CD4-positive, alpha-beta memory T cell (primary cell): ENCODE data around the gene CLK2. TPM values are rescaled to one million over a fixed set of nuclear protein-coding genes. Genes with fewer than 3 reads are reported as not detected.
A peak's percentile ranks its signal among the peaks of the same experiment; 100 is the strongest.

Experiments
- CTCF ChIA-PET: fragments of 350-600 bp; sonication (Branson Sonifier 250); formaldehyde crosslinking; loops from one replicate; lab custom pipeline; 2021; ENCODE audit warnings: inconsistent platforms; ENCODE audit not compliant: partially characterized antibody; lab: Charles Lee
- POLR2A ChIA-PET: fragments of 350-600 bp; sonication (Branson Sonifier 250); formaldehyde crosslinking; loops from one replicate; lab custom pipeline; 2021; ENCODE audit not compliant: partially characterized antibody; lab: Charles Lee
- DNase-seq, 5 donors: peaks; one replicate each; pipeline versions ENCODE4 v3.0.0 to v3.0.0-alpha.2; 2020 to 2022; ENCODE audit warnings: mixed read lengths in 1 of 5
- H3K27ac ChIP-seq: one replicate; pipeline ENCODE4 v1.7.0; 2013; ENCODE audit warnings: low read depth, low read length
- H3K27me3 ChIP-seq: 2 replicates; pipeline ENCODE4 v1.7.0; 2013; ENCODE audit warnings: mild to moderate bottlenecking, low read length, moderate library complexity; ENCODE audit not compliant: insufficient read depth
- H3K36me3 ChIP-seq: 2 replicates; pipeline ENCODE4 v1.7.0; 2013; ENCODE audit warnings: mild to moderate bottlenecking, low read length, moderate library complexity; ENCODE audit not compliant: insufficient read depth
- H3K4me1 ChIP-seq: 2 replicates; pipeline ENCODE4 v1.7.0; 2013; ENCODE audit warnings: mild to moderate bottlenecking, low read length, moderate library complexity; ENCODE audit not compliant: insufficient read depth
- H3K4me3 ChIP-seq, 2 donors: one replicate each; pipeline ENCODE4 v1.7.0; 2013; ENCODE audit warnings: low read length in 2 of 2, mild to moderate bottlenecking in 1 of 2
- H3K9me3 ChIP-seq, 2 donors: one replicate each; pipeline ENCODE4 v1.7.0; 2013; ENCODE audit warnings: low read length in 2 of 2, control low read depth in 1 of 2; ENCODE audit not compliant: control insufficient read depth in 1 of 2
- H3K27ac Mint-ChIP-seq, 7 donors: one replicate each; pipeline ENCODE4 v1.8.0; 2020 to 2021; ENCODE audit warnings: mixed read lengths in 7 of 7, mild to moderate bottlenecking in 6 of 7, inconsistent platforms in 3 of 7, moderate library complexity in 3 of 7
- H3K27me3 Mint-ChIP-seq, 2 donors: one replicate each; pipeline ENCODE4 v1.8.0; 2020 to 2021; ENCODE audit warnings: mixed read lengths in 2 of 2
- H3K36me3 Mint-ChIP-seq, 2 donors: one replicate each; pipeline ENCODE4 v1.8.0; 2020 to 2021; ENCODE audit warnings: mixed read lengths in 2 of 2, inconsistent platforms in 1 of 2, mild to moderate bottlenecking in 1 of 2
- H3K4me1 Mint-ChIP-seq, 4 donors: one replicate each; pipeline ENCODE4 v1.8.0; 2020 to 2021; ENCODE audit warnings: mixed read lengths in 4 of 4, mild to moderate bottlenecking in 1 of 4
- H3K4me3 Mint-ChIP-seq, 8 donors: one replicate each; pipeline ENCODE4 v1.8.0; 2020 to 2021; ENCODE audit warnings: mixed read lengths in 8 of 8, mild to moderate bottlenecking in 7 of 8, moderate library complexity in 6 of 8, inconsistent platforms in 3 of 8
- H3K9me3 Mint-ChIP-seq, 8 donors: one replicate each; pipeline ENCODE4 v1.8.0; 2020 to 2021; ENCODE audit warnings: mixed read lengths in 8 of 8, mild to moderate bottlenecking in 5 of 8, inconsistent platforms in 3 of 8, moderate library complexity in 1 of 8
- intact Hi-C: fragments of 100-400 bp; cut with micrococcal nuclease; formaldehyde crosslinking; loops from one replicate; pipeline ENCODE4 v1.15.1; 2023
- polyA plus RNA-seq, 2 donors: library from polyadenylated mRNA; unstranded; fragments of 300-500 nt; fragmentation: Illumina TruSeq; gene quantifications; one replicate each; pipeline ENCODE4 v1.2.3, GENCODE V29; 2021
- total RNA-seq, 2 experiments: library from RNA; stranded (reverse); gene quantifications; one replicate each; pipeline ENCODE4 v1.2.3, GENCODE V29; 2021

The CLK2 gene
- total and polyA plus RNA-seq, 4 experiments from 2014 or later = 11.4 to 126 (median 72.2) TPM

DNA sequence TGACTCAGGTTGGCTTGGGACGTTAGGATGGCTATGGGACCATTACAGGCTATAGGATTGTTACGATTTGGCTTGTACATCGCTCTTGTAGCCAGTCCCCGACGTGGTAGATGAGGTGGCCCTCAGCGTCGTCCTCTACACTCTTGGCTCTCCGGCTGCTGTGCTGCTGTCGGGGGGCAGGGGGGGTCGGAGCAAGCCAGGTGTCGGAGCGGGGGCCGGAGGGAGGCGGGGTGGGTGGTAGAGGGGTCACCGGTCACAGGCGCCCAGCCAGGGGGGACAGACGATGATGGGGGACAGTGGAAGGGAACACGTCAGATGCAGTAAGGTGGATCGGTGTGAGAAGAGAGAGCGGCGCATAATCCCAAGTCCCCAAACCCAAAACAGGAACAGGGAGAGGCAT, 4.7 kb downstream of the CLK2 start:
- CTCF ChIA-PET = interaction anchor here (6.1 kb wide), 1 partner anchor 18 kb away, joined by 53 read pairs; no protein-coding TSS in a partner anchor
- peaks cover 47 to 82% of the 10 kb centered on the region in 2 donors for H3K36me3 Mint-ChIP-seq
- Histone ChIP-seq H3K4me1 (peaks cover 16% of the 10 kb centered on the region), H3K36me3 (peaks cover 63% of the 10 kb centered on the region), H3K27ac (no peak overlapping the region), H3K9me3 (no peaks in the 10 kb centered on the region), H3K4me3 (no peak overlapping the region), H3K27me3 (no peaks in the 10 kb centered on the region)
- peaks cover 17 to 30% (median 22%) of the 10 kb centered on the region in 4 donors for H3K4me1 Mint-ChIP-seq
- H3K27me3 Mint-ChIP-seq = no peaks in the 10 kb centered on the region
- peaks cover 0 to 2% (median 0%) of the 10 kb centered on the region in 8 donors for H3K9me3 Mint-ChIP-seq
- H3K4me3 Mint-ChIP-seq = no peak overlapping the region
- intact Hi-C loops = no loop called here
- POLR2A ChIA-PET = no interaction called here
- H3K27ac Mint-ChIP-seq = no peak overlapping the region
- DNase-seq = no peak

DNA sequence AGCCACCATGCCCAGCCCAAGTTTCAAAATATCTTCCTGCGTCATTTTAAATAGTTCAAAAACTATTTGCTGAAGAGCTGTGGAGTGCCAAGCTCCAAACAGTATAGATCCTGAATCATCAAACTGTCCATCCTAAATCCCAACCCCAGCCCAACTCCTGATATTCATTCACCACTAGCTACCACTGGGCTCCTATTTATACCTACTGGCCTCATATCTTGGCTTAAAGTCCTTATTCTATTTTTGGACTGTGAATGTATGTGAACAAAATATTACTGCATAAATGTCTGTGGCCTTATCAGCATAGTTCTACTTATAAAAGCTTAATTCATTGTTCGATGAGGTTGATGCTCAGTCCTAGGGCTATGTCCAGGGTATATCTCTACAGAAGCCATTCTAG, 5.9 kb downstream of the CLK2 start:
- Mint-ChIP-seq H3K4me3 (no peak overlapping the region), H3K9me3 (no peaks in the 10 kb centered on the region), H3K27ac (no peak overlapping the region), H3K4me1 (peaks cover 12 to 31% (median 19%) of the 10 kb centered on the region in 4 donors), H3K36me3 (peaks cover 49 to 83% of the 10 kb centered on the region in 2 donors), H3K27me3 (no peaks in the 10 kb centered on the region)
- Histone ChIP-seq H3K27ac (no peak overlapping the region), H3K27me3 (no peaks in the 10 kb centered on the region), H3K4me3 (no peak overlapping the region), H3K9me3 (no peaks in the 10 kb centered on the region), H3K36me3 (peaks cover 63% of the 10 kb centered on the region), H3K4me1 (peaks cover 15% of the 10 kb centered on the region)
- intact Hi-C loops = no loop called here
- DNase-seq = no peak
- ChIA-PET CTCF (interaction anchor here (1.0 to 6.1 kb wide), 3 partner anchors 13 to 56 kb away, joined by 3 to 53 read pairs (median 4); no protein-coding TSS in a partner anchor), POLR2A (interaction anchor here (0.5 to 3.9 kb wide), 3 partner anchors 12 to 370 kb away, joined by 3 to 16 read pairs (median 4); partner anchors contain the start of gene ENTREP3)

DNA sequence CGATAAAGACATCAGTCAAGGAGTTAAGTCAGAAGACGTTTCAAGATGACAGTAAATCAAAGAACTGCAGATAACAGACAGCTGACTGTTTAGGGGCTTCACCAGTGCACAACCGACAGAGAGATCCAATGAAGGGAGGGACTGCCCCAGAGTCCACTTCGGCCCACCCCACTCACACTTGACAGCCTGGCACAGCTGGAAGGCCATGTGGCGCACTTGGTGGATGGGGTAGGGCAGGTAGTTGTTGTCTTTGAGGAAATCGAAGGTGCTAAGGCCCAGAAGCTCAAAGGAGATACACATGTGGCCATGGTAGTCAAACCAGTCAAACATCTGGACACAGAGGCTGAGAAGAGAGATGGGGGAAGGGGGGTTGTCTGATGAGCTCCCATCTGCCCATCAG, 6.8 kb downstream of the CLK2 start:
- Mint-ChIP-seq H3K27ac (peak overlapping the region in 1 of 7 donors; percentile 24), H3K36me3 (peaks cover 51 to 87% of the 10 kb centered on the region in 2 donors), H3K9me3 (peaks cover 0 to 3% (median 0%) of the 10 kb centered on the region in 8 donors), H3K4me1 (peaks cover 12 to 31% (median 19%) of the 10 kb centered on the region in 4 donors), H3K27me3 (no peaks in the 10 kb centered on the region), H3K4me3 (no peak overlapping the region)
- no peaks in the 10 kb centered on the region for H3K27me3 ChIP-seq
- no peak overlapping the region for H3K4me3 ChIP-seq
- H3K4me1 ChIP-seq = peaks cover 9% of the 10 kb centered on the region
- no peak overlapping the region for H3K27ac ChIP-seq
- ChIA-PET POLR2A (interaction anchor here (0.5 to 3.9 kb wide), 4 partner anchors 11 to 61 kb away, joined by 3 to 16 read pairs (median 4); partner anchors contain the start of gene ENTREP3), CTCF (interaction anchor here (1.0 to 6.1 kb wide), 5 partner anchors 10 to 57 kb away, joined by 3 to 53 read pairs (median 5); no protein-coding TSS in a partner anchor)
- intact Hi-C loops = no loop called here
- no peak for DNase-seq
- H3K9me3 ChIP-seq = no peaks in the 10 kb centered on the region
- H3K36me3 ChIP-seq = peaks cover 63% of the 10 kb centered on the region

DNA sequence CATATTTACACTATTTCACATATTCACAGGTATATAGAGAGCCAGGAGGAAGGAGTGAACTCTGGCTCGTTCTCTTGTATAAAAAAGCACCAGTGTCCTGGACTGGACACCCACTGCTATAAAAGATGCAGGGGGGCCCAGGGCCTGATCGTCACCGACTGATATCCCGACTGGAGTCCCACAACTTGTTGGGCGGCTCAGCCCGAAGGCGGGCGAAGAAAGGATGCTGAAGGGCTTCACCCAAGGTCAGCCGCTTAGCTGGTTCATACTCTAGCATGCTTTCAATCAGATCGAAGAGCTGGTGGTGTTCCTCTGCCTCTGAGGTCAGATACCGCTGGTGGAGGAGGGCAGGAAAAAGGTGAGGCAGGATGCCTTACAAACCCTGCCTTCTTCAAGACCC, 10.2 kb downstream of the CLK2 start:
- Histone ChIP-seq H3K4me3 (no peak overlapping the region), H3K36me3 (peaks cover 49% of the 10 kb centered on the region), H3K9me3 (no peaks in the 10 kb centered on the region), H3K4me1 (peaks cover 23% of the 10 kb centered on the region), H3K27ac (peak overlapping the region; percentile 86), H3K27me3 (no peaks in the 10 kb centered on the region)
- H3K36me3 Mint-ChIP-seq = peaks cover 43 to 75% of the 10 kb centered on the region in 2 donors
- peak overlapping the region; percentile 53 to 100 (median 98) for H3K4me3 Mint-ChIP-seq
- H3K9me3 Mint-ChIP-seq = peaks cover 0 to 3% (median 0%) of the 10 kb centered on the region in 8 donors
- DNase-seq = no peak
- intact Hi-C loops = no loop called here
- H3K27me3 Mint-ChIP-seq = no peaks in the 10 kb centered on the region
- ChIA-PET POLR2A (interaction anchor here (0.9 to 1.7 kb wide), 4 partner anchors 10 to 45 kb away, joined by 4 to 13 read pairs (median 5); partner anchors contain the start of gene CLK2), CTCF (interaction anchor here (0.7 to 6.1 kb wide), 3 partner anchors 10 to 61 kb away, joined by 3 to 53 read pairs (median 3); partner anchors contain the start of gene CLK2)
- peak overlapping the region; percentile 75 to 98 (median 97) for H3K27ac Mint-ChIP-seq
- peaks cover 12 to 36% (median 28%) of the 10 kb centered on the region in 4 donors for H3K4me1 Mint-ChIP-seq

DNA sequence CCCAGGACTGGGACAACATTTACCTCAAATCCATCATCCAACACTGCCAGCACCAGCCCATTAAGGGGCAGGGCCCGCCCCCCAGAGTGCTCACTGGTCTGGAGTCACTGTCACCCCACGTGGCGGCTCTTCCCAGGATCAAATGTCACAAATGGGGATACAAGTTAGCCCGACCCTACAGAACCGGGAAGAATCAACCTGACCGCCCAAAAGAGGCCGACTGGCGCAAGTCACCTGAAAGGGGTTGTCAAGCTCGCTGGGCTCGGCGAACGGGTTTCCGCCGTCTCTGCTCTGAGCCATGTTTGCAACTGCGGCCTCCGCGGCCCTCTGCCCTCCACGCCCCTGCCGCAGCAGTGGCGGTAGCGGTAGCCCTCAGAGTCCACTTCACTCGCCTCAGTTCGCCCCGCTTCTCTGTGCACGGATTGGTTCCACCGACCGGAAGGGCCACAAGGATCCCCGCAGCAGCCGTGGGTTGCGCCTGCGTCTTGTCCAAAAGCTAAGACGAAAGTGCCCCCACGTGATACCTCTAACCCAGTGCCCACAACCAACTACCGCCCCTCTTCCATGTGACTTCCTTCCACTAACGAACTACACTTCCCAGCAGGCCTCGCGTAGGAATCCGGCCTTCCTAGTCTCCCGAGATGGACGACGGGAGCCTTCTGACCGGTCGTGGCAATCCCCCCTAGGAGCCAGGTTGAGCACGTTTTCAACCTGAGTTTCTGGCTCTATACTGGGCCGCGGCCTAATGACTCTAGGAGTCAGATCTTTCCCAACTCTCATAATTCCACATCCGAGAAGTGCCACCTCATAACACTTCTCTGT, 11.2 kb downstream of the CLK2 start, which contains the start of gene SCAMP3:
SCAMP3 (minus strand) TSS at position 509 of the 822 bp plus-strand sequence; CDS start at position 300, 209 bp downstream.
- peaks cover 12 to 40% (median 30%) of the 10 kb centered on the region in 4 donors for H3K4me1 Mint-ChIP-seq
- H3K4me3 Mint-ChIP-seq = peak within 1 kb of the TSS; percentile 95 to 100 (median 99)
- peaks cover 0 to 3% (median 0%) of the 10 kb centered on the region in 8 donors for H3K9me3 Mint-ChIP-seq
- intact Hi-C loops = loop anchor here (1.0 kb wide), 3 partner anchors 11 to 46 kb away; partner anchors contain the start of genes CLK2, FDPS and HCN3
- peaks cover 41 to 72% of the 10 kb centered on the region in 2 donors for H3K36me3 Mint-ChIP-seq
- H3K4me3 ChIP-seq = peak within 1 kb of the TSS; percentile 94
- POLR2A ChIA-PET = interaction anchor here (0.5 to 4.5 kb wide), 17 partner anchors 10 to 1021 kb away, joined by 3 to 59 read pairs (median 3); partner anchors contain the start of genes CLK2, FDPS, KRTCAP2 and PBXIP1
- H3K27ac Mint-ChIP-seq = peak within 1 kb of the TSS; percentile 86 to 99 (median 97)
- H3K9me3 ChIP-seq = no peaks in the 10 kb centered on the region
- H3K36me3 ChIP-seq = peaks cover 45% of the 10 kb centered on the region
- DNase-seq = peak; percentile 82 to 94 (median 84)
- H3K27me3 ChIP-seq = no peaks in the 10 kb centered on the region
- peak within 1 kb of the TSS; percentile 86 for H3K27ac ChIP-seq
- CTCF ChIA-PET = interaction anchor here (0.9 to 4.7 kb wide), 9 partner anchors 11 to 329 kb away, joined by 3 to 77 read pairs (median 4); partner anchors contain the start of genes CLK2, FDPS and KRTCAP2
- H3K27me3 Mint-ChIP-seq = no peaks in the 10 kb centered on the region
- peaks cover 23% of the 10 kb centered on the region for H3K4me1 ChIP-seq

DNA sequence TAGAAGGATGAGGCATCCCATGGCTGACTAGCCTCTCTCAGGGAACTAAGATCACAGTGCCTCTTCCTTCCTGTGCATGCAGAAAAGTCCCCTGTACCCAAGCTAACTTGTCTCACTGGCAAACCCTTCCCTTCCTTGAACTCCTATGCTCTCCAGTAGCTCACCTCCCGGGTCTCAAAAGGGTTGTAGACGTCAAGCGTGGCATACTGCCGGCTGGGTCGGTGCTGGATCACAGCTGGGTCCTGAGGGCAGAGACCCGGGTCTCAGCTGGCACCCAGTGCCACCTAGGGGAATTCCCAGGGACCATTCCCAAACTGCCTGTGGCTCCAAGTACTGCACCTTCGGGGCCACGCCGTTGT, 11.8 kb downstream of the CLK2 start:
- intact Hi-C loops = no loop called here
- H3K36me3 Mint-ChIP-seq = peaks cover 42 to 72% of the 10 kb centered on the region in 2 donors
- no peaks in the 10 kb centered on the region for H3K27me3 Mint-ChIP-seq

More for the DNA sequence above, 11.8 kb downstream of the CLK2 start:
- Histone ChIP-seq H3K4me3 (peak overlapping the region; percentile 94), H3K4me1 (peaks cover 23% of the 10 kb centered on the region), H3K27me3 (no peaks in the 10 kb centered on the region), H3K36me3 (peaks cover 47% of the 10 kb centered on the region), H3K27ac (peak overlapping the region; percentile 86), H3K9me3 (no peaks in the 10 kb centered on the region)
- Mint-ChIP-seq H3K9me3 (peaks cover 0 to 3% (median 0%) of the 10 kb centered on the region in 8 donors), H3K4me1 (peaks cover 16 to 46% (median 34%) of the 10 kb centered on the region in 4 donors), H3K4me3 (peak overlapping the region; percentile 95 to 100 (median 99)), H3K27ac (peak overlapping the region; percentile 86 to 99 (median 97))
- POLR2A ChIA-PET = interaction anchor here (0.5 to 4.5 kb wide), 16 partner anchors 11 to 1021 kb away, joined by 3 to 59 read pairs (median 4); partner anchors contain the start of genes CLK2, FDPS, KRTCAP2 and PBXIP1
- CTCF ChIA-PET = interaction anchor here (1.1 to 4.7 kb wide), 8 partner anchors 11 to 330 kb away, joined by 3 to 77 read pairs (median 4); partner anchors contain the start of genes CLK2 and FDPS
- DNase-seq = peak in 2 of 5 donors; percentile 21 to 54
